Endothelial cell of umbilical vein (primary cell): ENCODE data around the gene SPRYD3. TPM values are rescaled to one million over a fixed set of nuclear protein-coding genes. Genes with fewer than 3 reads are reported as not detected.
A peak's percentile ranks its signal among the peaks of the same experiment; 100 is the strongest.

Experiments used
- BruUV-seq: library from RNA; stranded (reverse); fragments of 400-500 nt; replicated peaks from 2 replicates; lab custom pipeline; 2021; lab: Mats Ljungman, UMichigan
- CTCF ChIA-PET: fragments of 300-600, 350-600 bp; sonication (Branson Sonifier 250); formaldehyde crosslinking; loops from one replicate; lab custom pipeline; 2021; ENCODE audit warnings: antibody characterized with exemption, inconsistent platforms; lab: Charles Lee
- POLR2A ChIA-PET: fragments of 300-600, 350-600 bp; sonication (Branson Sonifier 250); formaldehyde crosslinking; loops from one replicate; lab custom pipeline; 2021; ENCODE audit warnings: antibody characterized with exemption, inconsistent platforms; lab: Charles Lee
- DNase-seq: peaks from one replicate; pipeline ENCODE4 v3.0.0-alpha.2; 2011; ENCODE audit warnings: low read depth, low spot score
- FAIRE-seq: peaks from 2 replicates; lab custom pipeline; 2011; peaks lifted over from hg19 to GRCh38; lab: Jason Lieb, UNC
- H2AFZ ChIP-seq: 2 replicates; pipeline ENCODE4 v1.6.0; 2012; ENCODE audit warnings: low read depth, low read length, control low read depth, inconsistent platforms
- H3K27ac ChIP-seq: 2 replicates; pipeline ENCODE4 v1.5.1; 2011; ENCODE audit warnings: low read depth, mild to moderate bottlenecking, control low read depth, low read length, moderate library complexity; ENCODE audit not compliant: insufficient read depth
- H3K27me3 ChIP-seq, 2 experiments: 2 replicates each; pipeline versions ENCODE4 v1.6.0 to v1.6.1; 2011; ENCODE audit warnings: low read length in 2 of 2, mixed read lengths in 1 of 2; ENCODE audit not compliant: control insufficient read depth in 2 of 2, insufficient read depth in 2 of 2
- H3K36me3 ChIP-seq, 2 experiments: 2 replicates in 1 of 2; 3 replicates in 1 of 2; pipeline ENCODE4 v1.5.1; 2011; ENCODE audit warnings: low read length in 2 of 2, mild to moderate bottlenecking in 1 of 2, moderate library complexity in 1 of 2; ENCODE audit not compliant: control insufficient read depth in 2 of 2, insufficient read depth in 2 of 2; ENCODE audit errors: extremely low read depth in 1 of 2
- H3K4me1 ChIP-seq: 3 replicates; pipeline ENCODE4 v1.5.1; 2011; ENCODE audit warnings: mild to moderate bottlenecking, low read length; ENCODE audit not compliant: control insufficient read depth, insufficient read depth; ENCODE audit errors: extremely low read depth
- H3K4me2 ChIP-seq: 2 replicates; pipeline ENCODE4 v1.6.1; 2011; ENCODE audit warnings: low read length, control low read depth, mixed read lengths; ENCODE audit not compliant: insufficient read depth
- H3K4me3 ChIP-seq, 3 experiments: fragments of 200-600 bp in 1 of 3; sonication (generic), shearing (Covaris generic) in 1 of 3; replicated peaks in 1 of 3; 2 replicates each; pipeline ENCODE4 v1.5.1; 2011 to 2016; ENCODE audit warnings: control low read depth in 3 of 3, low read length in 3 of 3, mild to moderate bottlenecking in 2 of 3, inconsistent platforms in 1 of 3, low read depth in 1 of 3, moderate library complexity in 1 of 3; ENCODE audit not compliant: insufficient read depth in 1 of 3
- H3K79me2 ChIP-seq: 2 replicates; pipeline ENCODE4 v1.6.0; 2012; ENCODE audit warnings: low read length, inconsistent platforms; ENCODE audit not compliant: control insufficient read depth, insufficient read depth
- H3K9ac ChIP-seq: replicated peaks from 2 replicates; pipeline ENCODE3; 2011; ENCODE audit warnings: low read length, control low read depth; ENCODE audit not compliant: insufficient read depth; ENCODE audit errors: extremely low read depth
- H3K9me1 ChIP-seq: replicated peaks from 3 replicates; pipeline ENCODE4 v1.6.0; 2011; ENCODE audit warnings: mild to moderate bottlenecking, low read length; ENCODE audit not compliant: control insufficient read depth, insufficient read depth; ENCODE audit errors: extremely low read depth
- H3K9me3 ChIP-seq: replicated peaks from 2 replicates; pipeline ENCODE4 v1.5.1; 2012; ENCODE audit warnings: low read length, inconsistent platforms; ENCODE audit not compliant: control insufficient read depth, insufficient read depth
- H4K20me1 ChIP-seq: replicated peaks from 2 replicates; pipeline ENCODE3; 2011; ENCODE audit warnings: mild to moderate bottlenecking, low read length; ENCODE audit not compliant: control insufficient read depth, insufficient read depth; ENCODE audit errors: extremely low read depth
- CTCF ChIP-seq, 2 donors: IDR thresholded peaks; 1 replicate in 1 of 2; 2 replicates in 1 of 2; pipeline ENCODE4 v1.5.1; 2011; ENCODE audit warnings: low read length in 2 of 2, mild to moderate bottlenecking in 2 of 2, moderate library complexity in 2 of 2, control low read depth in 1 of 2, inconsistent platforms in 1 of 2, low read depth in 1 of 2; ENCODE audit not compliant: insufficient read depth in 1 of 2; ENCODE audit errors: extremely low read depth in 1 of 2
- EZH2 ChIP-seq: IDR thresholded peaks from 2 replicates; pipeline ENCODE4 v1.6.1; 2012; ENCODE audit warnings: borderline replicate concordance, low read depth, mild to moderate bottlenecking, moderate library complexity, low read length, inconsistent platforms; ENCODE audit not compliant: severe bottlenecking
- FOS ChIP-seq: IDR thresholded peaks from 2 replicates; pipeline ENCODE4 v1.6.1; 2011; ENCODE audit warnings: mild to moderate bottlenecking, low read length, moderate library complexity, borderline replicate concordance; ENCODE audit not compliant: insufficient read depth
- GATA2 ChIP-seq: IDR thresholded peaks from 2 replicates; pipeline ENCODE4 v1.7.0; 2011; ENCODE audit warnings: low read depth, mild to moderate bottlenecking, moderate library complexity, mixed read lengths, low read length; ENCODE audit not compliant: insufficient read length, insufficient read depth
- JUN ChIP-seq: IDR thresholded peaks from 2 replicates; pipeline ENCODE4 v1.6.1; 2011; ENCODE audit warnings: borderline replicate concordance, low read depth; ENCODE audit not compliant: insufficient read length, insufficient read depth
- MYC ChIP-seq: IDR thresholded peaks from one replicate; pipeline ENCODE4 v1.6.1; 2011; ENCODE audit warnings: mild to moderate bottlenecking, low read depth, low read length
- POLR2A ChIP-seq: IDR thresholded peaks from 2 replicates; pipeline ENCODE4 v1.6.1; 2012; ENCODE audit warnings: low read depth, mild to moderate bottlenecking, control low read depth, low read length
- POLR2AphosphoS5 ChIP-seq: IDR thresholded peaks from 2 replicates; pipeline ENCODE4 v1.6.1; 2012; ENCODE audit warnings: low read depth, mild to moderate bottlenecking, control low read depth, low read length, moderate library complexity; ENCODE audit not compliant: insufficient read depth
- dilution Hi-C: fragments of 300-500 bp; cut with MboI; formaldehyde crosslinking; loops from one replicate; pipeline ENCODE4 v1.15.0; 2019; ENCODE audit warnings: low sequenced_read_pairs; ENCODE audit not compliant: extremely low pct_ligation_motif_present
- intact Hi-C: fragments of 100-400 bp; cut with micrococcal nuclease; formaldehyde crosslinking; loops from one replicate; pipeline ENCODE4 v1.10.0; 2022
- polyA plus RNA-seq, 4 experiments: library from polyadenylated mRNA; depleted of rRNA in 3 of 4; stranded (reverse) in 3 of 4; unstranded in 1 of 4; fragments of >200 nt; gene quantifications; 2 replicates each; pipeline versions ENCODE4 v1.2.1 to v1.2.3, GENCODE V29; 2011 to 2012; ENCODE audit warnings: missing spikeins in 1 of 4
- total RNA-seq: library from RNA; stranded (reverse); gene quantifications from 2 replicates; pipeline ENCODE4 v1.2.3, GENCODE V29; 2021
- TF ChIP-seq, protein P1 (sequence below): IDR thresholded peaks from 2 replicates; pipeline ENCODE4 v1.6.1; 2011; ENCODE audit not compliant: insufficient read depth, insufficient read length

SPRYD3 gene
- total and polyA plus RNA-seq, 2 donors (not counting 3 experiments of a cell fraction or from before 2014, with no cell fraction given), result 38.6 to 39.2 TPM

- H3K36me3 ChIP-seq, result no peaks in the 10 kb centered on the region
- peak overlapping the region; percentile 50 for H3K27ac ChIP-seq
- BruUV-seq, result no TSS peak
- intact Hi-C loops, result loop anchor here (5.0 kb wide), 1 partner anchor 46 kb away; the partner anchor contains the start of gene TNS2
- peaks cover 27% of the 10 kb centered on the region for H3K4me1 ChIP-seq
- ChIA-PET POLR2A (interaction anchor here (1.8 to 2.2 kb wide), 3 partner anchors 19 to 33 kb away, joined by 4 to 9 read pairs (median 5); partner anchors contain the start of gene SPRYD3), CTCF (interaction anchor here (0.8 to 10.8 kb wide), 20 partner anchors 10 to 171 kb away, joined by 3 to 463 read pairs (median 6); partner anchors contain the start of genes CSAD, SPRYD3 and ZNF740)
- no peaks in the 10 kb centered on the region for H4K20me1 ChIP-seq
- H3K9me1 ChIP-seq, result no peaks in the 10 kb centered on the region
- peak overlapping the region; percentile 99 for H2AFZ ChIP-seq
- H3K9me3 ChIP-seq, result no peaks in the 10 kb centered on the region
- peak; percentile 34 for DNase-seq
- H3K79me2 ChIP-seq, result no peaks in the 10 kb centered on the region
- FAIRE-seq, result peak; percentile 86
- H3K9ac ChIP-seq, result no peak overlapping the region
- H3K27me3 ChIP-seq, result no peaks in the 10 kb centered on the region
- peak; percentile 88 for TF ChIP-seq FOS
- TF ChIP-seq POLR2AphosphoS5, result peak; percentile 33
- TF ChIP-seq, protein P1, sequence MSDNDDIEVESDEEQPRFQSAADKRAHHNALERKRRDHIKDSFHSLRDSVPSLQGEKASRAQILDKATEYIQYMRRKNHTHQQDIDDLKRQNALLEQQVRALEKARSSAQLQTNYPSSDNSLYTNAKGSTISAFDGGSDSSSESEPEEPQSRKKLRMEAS, result no peak
- TF ChIP-seq POLR2A, result no peak
- TF ChIP-seq JUN, result no peak
- no peak for TF ChIP-seq CTCF (IDR thresholded peaks at IDR 0.05; ENCODE audit: extremely low read depth in 1 of 2, insufficient read depth in 1 of 2, low read depth in 1 of 2, low read length in 2 of 2)
- TF ChIP-seq MYC, result no peak
- no peak for TF ChIP-seq EZH2
- no peak for TF ChIP-seq GATA2
- peak overlapping the region in 2 of 3 experiments; percentile 21 to 24 for H3K4me3 ChIP-seq
- peak overlapping the region; percentile 56 for H3K4me2 ChIP-seq
- dilution Hi-C loops, result no loop called here
These were observed 19.3 kb upstream of the SPRYD3 start for GRCh38 chr12:53098354-53098981.
